Esophagus squamous epithelium (tissue), 4 donors: ENCODE data around the gene ANKS1B.

Source experiments
- POLR2A ChIP-seq, 4 donors: fragments of 450-650 bp; IDR thresholded peaks; one replicate each; pipeline ENCODE4 v1.6.1; 2017; ENCODE audit warnings: antibody characterized with exemption in 4 of 4, mild to moderate bottlenecking in 4 of 4, moderate library complexity in 3 of 4
- TF ChIP-seq, protein P1 (sequence below), 6 experiments: fragments of 450-650 bp in 4 of 6; fragments of 200-600 bp in 2 of 6; sonication (generic) in 2 of 6; IDR thresholded peaks; one replicate each; pipeline ENCODE4 v1.5.1; 2016 to 2019; ENCODE audit warnings: antibody characterized with exemption in 6 of 6, mild to moderate bottlenecking in 4 of 6, moderate library complexity in 4 of 6

DNA sequence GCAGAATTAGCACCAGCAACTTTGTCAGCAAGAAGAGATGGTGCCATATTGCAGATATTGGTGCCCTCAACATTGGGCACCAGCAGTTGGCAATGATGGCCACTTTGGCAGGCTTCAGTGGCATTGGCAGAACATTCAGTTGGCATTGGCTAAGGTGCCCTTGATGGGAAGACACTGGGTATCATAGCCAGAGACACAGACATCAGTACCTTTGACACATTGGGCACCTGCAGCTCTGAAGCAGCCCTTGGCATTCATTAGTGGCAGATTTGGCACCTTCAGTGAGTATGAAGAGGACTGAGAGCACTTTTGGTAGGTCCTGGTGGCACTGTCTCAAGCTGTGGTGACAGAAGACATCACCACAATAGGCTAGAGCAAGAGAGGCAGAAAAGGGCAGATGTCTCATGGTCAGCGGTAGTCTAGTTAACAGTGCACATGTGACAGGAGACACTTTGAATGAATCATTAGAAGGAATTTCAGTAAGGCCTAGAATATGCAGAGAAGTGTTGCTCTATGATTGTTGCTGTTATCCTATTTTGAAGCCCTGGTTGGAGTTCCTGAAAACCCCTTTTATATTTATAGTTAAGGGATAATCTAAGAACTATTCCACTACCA is 917.5 kb downstream of the ANKS1B start:
- TF ChIP-seq, protein P1, sequence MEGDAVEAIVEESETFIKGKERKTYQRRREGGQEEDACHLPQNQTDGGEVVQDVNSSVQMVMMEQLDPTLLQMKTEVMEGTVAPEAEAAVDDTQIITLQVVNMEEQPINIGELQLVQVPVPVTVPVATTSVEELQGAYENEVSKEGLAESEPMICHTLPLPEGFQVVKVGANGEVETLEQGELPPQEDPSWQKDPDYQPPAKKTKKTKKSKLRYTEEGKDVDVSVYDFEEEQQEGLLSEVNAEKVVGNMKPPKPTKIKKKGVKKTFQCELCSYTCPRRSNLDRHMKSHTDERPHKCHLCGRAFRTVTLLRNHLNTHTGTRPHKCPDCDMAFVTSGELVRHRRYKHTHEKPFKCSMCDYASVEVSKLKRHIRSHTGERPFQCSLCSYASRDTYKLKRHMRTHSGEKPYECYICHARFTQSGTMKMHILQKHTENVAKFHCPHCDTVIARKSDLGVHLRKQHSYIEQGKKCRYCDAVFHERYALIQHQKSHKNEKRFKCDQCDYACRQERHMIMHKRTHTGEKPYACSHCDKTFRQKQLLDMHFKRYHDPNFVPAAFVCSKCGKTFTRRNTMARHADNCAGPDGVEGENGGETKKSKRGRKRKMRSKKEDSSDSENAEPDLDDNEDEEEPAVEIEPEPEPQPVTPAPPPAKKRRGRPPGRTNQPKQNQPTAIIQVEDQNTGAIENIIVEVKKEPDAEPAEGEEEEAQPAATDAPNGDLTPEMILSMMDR (IDR thresholded peaks at IDR 0.05): no peak
- TF ChIP-seq POLR2A (IDR thresholded peaks at IDR 0.05): no peak
